Calu3 (cell line): ENCODE data around the gene MMP26. TPM values are rescaled to one million over a fixed set of nuclear protein-coding genes. Genes with fewer than 3 reads are reported as not detected.

Source experiments
- Bru-seq: library from RNA; stranded (reverse); fragments of 400-500 nt; gene quantifications from one replicate; lab custom pipeline; 2021; lab: Mats Ljungman, UMichigan
- BruChase-seq, 2 experiments: library from RNA; stranded (reverse); fragments of 400-500 nt; gene quantifications; one replicate each; lab custom pipeline; 2021; lab: Mats Ljungman, UMichigan
- BruUV-seq: library from RNA; stranded (reverse); fragments of 400-500 nt; replicated peaks from 2 replicates; lab custom pipeline; 2021; lab: Mats Ljungman, UMichigan
- CTCF ChIA-PET: fragments of 300-600 bp; sonication (Branson Sonifier 250); formaldehyde crosslinking; loops from one replicate; lab custom pipeline; 2022; ENCODE audit warnings: antibody characterized with exemption; lab: Charles Lee
- DNase-seq: peaks from one replicate; pipeline ENCODE4 v3.0.0; 2022
- H3K27ac Mint-ChIP-seq: one replicate; pipeline ENCODE4 v1.8.0; 2022; ENCODE audit warnings: mixed read lengths; ENCODE audit not compliant: unreplicated experiment
- H3K27me3 Mint-ChIP-seq: one replicate; pipeline ENCODE4 v1.8.0; 2022; ENCODE audit warnings: mixed read lengths; ENCODE audit not compliant: unreplicated experiment
- H3K36me3 Mint-ChIP-seq: one replicate; pipeline ENCODE4 v1.8.0; 2022; ENCODE audit warnings: mild to moderate bottlenecking, moderate library complexity, mixed read lengths; ENCODE audit not compliant: insufficient read depth, unreplicated experiment
- H3K4me1 Mint-ChIP-seq: one replicate; pipeline ENCODE4 v1.8.0; 2022; ENCODE audit warnings: mild to moderate bottlenecking, low read depth, mixed read lengths; ENCODE audit not compliant: unreplicated experiment
- H3K4me3 Mint-ChIP-seq: one replicate; pipeline ENCODE4 v1.8.0; 2022; ENCODE audit warnings: mild to moderate bottlenecking, low read depth, moderate library complexity, mixed read lengths; ENCODE audit not compliant: unreplicated experiment
- H3K9me3 Mint-ChIP-seq: one replicate; pipeline ENCODE4 v1.8.0; 2022; ENCODE audit warnings: low read depth, mixed read lengths; ENCODE audit not compliant: unreplicated experiment
- intact Hi-C: fragments of 100-400 bp; cut with micrococcal nuclease; formaldehyde crosslinking; loops from one replicate; pipeline ENCODE4 v1.10.0; 2022; ENCODE audit not compliant: unreplicated experiment
- long read RNA-seq: library from polyadenylated mRNA; stranded (forward); transcript quantifications from one replicate; pipeline ENCODE4 v2.0.0, GENCODE V29; 2022
- total RNA-seq: library from RNA; stranded (reverse); gene quantifications from 2 replicates; pipeline ENCODE4 v1.2.3, GENCODE V29; 2022
- TF ChIP-seq, protein P1 (sequence below): fragments of 200-600 bp; IDR thresholded peaks from one replicate; pipeline ENCODE4 v1.8.0; 2022; ENCODE audit warnings: antibody characterized with exemption; ENCODE audit not compliant: unreplicated experiment

MMP26 gene
- total RNA-seq (not detected in 2 replicates), Bru-seq, nascent RNA (percentile 1 among the genes with signal in this experiment), BruChase-seq, experiment 1, labeled RNA remaining after a 6-hour chase (not detected), BruChase-seq, experiment 2, labeled RNA remaining after a 2-hour chase (percentile 1 among the genes with signal in this experiment)
- long read RNA-seq, result 0 reads

DNA sequence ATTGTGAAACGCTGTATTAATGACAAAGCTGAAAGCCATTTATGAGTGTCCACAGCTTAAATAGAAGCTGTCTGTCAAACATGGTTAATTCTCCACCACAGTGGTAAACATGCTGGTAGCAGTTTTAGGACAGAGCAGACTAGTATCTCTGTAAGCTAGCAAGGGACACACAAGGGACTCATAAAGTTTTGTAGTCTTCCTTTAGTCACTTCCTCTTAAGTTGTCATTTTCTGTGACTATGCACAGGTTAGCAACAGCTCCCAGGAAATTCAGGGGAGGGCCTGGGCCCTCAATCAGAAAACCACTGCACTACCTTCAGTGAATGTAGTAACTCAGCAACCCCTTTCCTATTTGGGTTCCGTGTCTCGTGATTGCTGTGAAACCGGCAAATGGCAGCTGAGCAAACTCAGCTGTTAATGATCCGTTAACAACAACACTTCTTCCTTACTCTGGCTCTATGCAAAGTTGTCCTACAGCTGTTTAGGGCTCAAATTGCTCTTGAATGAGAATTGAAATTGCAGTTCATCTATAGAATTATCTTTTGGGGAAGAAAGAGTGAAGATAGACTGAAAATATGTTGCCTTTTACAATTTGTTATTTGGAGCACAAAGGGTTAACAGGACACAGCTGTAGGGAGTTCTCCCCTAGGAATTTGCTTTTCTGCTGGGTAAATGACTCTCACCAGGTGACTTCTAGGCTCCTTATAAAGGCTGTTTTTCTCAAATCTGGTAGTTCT is at the start of gene MMP26:
Gene MMP26, plus strand, starts transcription at position 731 of the 736 bp plus-strand sequence.
- CTCF ChIA-PET, result no interaction called here
- intact Hi-C loops, result no loop called here
- no peaks in the 10 kb centered on the region for H3K27me3 Mint-ChIP-seq

DNA sequence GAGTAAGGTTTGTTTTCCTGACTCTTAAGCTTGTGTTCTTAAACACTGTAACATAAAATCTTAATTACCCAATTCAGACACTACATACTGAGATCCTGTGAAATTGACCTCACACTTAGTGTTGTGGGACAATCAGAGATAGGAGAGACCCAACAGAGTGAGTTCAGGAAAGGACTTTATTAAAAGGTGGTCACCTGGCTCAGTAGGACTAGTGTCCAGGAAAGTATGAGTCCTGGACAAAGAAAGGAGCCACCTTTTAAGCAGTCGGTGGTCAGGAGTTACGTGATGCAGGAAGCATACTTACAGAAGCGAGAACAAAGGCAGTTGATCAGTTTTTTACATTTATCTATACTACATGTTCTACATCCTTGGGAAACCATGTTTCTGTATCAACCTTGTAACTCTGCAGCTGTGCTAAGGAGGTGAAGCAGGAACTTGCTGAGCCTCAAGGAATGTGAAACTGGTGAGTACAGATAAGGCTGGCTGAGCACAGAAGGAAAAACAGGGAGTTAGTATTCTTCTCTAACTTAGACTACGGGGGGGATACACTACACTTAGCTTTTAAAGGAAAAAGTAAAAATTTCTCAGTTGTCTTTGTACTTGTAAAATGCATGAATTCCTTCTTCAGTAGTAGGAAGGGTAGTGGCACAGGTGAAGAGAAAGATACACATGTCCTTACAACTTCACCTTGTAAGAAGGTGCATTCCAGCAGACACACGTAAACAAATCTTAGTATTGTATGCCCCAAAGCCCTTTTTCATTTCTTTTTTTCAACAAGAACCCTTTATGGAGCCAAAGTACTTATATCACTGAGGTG is 45.7 kb upstream of the MMP26 start:
- no TSS peak for BruUV-seq
- Mint-ChIP-seq H3K36me3 (no peaks in the 10 kb centered on the region), H3K4me3 (no peak overlapping the region), H3K9me3 (no peaks in the 10 kb centered on the region), H3K27ac (no peak overlapping the region), H3K27me3 (peaks cover 23% of the 10 kb centered on the region), H3K4me1 (no peaks in the 10 kb centered on the region)
- CTCF ChIA-PET, result no interaction called here
- no peak for DNase-seq
- intact Hi-C loops, result no loop called here
- TF ChIP-seq, protein P1, sequence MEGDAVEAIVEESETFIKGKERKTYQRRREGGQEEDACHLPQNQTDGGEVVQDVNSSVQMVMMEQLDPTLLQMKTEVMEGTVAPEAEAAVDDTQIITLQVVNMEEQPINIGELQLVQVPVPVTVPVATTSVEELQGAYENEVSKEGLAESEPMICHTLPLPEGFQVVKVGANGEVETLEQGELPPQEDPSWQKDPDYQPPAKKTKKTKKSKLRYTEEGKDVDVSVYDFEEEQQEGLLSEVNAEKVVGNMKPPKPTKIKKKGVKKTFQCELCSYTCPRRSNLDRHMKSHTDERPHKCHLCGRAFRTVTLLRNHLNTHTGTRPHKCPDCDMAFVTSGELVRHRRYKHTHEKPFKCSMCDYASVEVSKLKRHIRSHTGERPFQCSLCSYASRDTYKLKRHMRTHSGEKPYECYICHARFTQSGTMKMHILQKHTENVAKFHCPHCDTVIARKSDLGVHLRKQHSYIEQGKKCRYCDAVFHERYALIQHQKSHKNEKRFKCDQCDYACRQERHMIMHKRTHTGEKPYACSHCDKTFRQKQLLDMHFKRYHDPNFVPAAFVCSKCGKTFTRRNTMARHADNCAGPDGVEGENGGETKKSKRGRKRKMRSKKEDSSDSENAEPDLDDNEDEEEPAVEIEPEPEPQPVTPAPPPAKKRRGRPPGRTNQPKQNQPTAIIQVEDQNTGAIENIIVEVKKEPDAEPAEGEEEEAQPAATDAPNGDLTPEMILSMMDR, result no peak

More for the DNA sequence above, at the start of gene MMP26:
- Mint-ChIP-seq H3K27ac (no peak within 1 kb of the TSS), H3K4me1 (no peaks in the 10 kb centered on the region), H3K9me3 (no peaks in the 10 kb centered on the region), H3K36me3 (no peaks in the 10 kb centered on the region), H3K4me3 (no peak within 1 kb of the TSS)
- DNase-seq, result no peak
- TF ChIP-seq, protein P1, result no peak
- no TSS peak for BruUV-seq

DNA sequence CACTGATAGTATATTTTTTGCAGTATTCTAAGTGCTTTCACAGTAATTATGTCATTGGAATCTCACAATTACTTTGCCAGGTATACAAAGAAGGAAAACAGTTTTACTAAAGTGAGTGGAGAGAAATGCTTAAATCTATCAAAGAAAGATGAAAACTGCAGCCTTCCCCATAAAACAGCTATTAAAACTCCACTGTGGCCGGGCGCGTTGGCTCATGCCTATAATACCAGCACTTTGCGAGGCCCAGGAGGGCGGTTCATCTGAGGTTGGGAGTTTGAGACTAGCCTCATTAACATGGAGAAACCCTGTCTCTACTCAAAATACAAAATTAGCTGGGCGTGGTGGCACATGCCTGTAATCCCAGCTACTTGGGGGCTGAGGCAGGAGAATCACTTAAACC is 41.7 kb upstream of the MMP26 start:
- Mint-ChIP-seq H3K27ac (no peak overlapping the region), H3K4me3 (no peak overlapping the region), H3K9me3 (no peaks in the 10 kb centered on the region), H3K4me1 (no peaks in the 10 kb centered on the region), H3K36me3 (no peaks in the 10 kb centered on the region), H3K27me3 (peaks cover 37% of the 10 kb centered on the region)
- CTCF ChIA-PET, result no interaction called here
- TF ChIP-seq, protein P1, result no peak
- intact Hi-C loops, result no loop called here
- no peak for DNase-seq
- BruUV-seq, result no TSS peak

DNA sequence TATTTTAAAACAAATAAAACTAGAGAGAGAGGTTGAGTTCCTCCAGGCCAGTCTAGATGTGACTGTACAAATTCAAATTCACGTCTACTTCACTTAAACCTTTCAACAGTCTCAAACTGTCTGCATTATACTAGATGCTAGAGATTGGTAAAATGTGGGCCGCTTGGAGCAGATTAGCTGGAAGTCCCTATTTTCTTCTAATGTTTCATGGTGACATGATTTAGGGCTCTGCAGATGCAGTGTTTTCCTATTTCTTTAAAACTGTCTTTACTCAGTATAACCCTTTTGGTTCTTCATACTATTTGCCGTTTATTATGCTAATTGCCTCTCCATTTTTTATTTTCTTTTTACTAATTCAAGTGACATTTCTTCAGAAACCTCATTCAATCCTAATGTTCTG is 40.4 kb upstream of the MMP26 start:
- Mint-ChIP-seq H3K27me3 (peaks cover 37% of the 10 kb centered on the region), H3K4me1 (no peaks in the 10 kb centered on the region), H3K4me3 (no peak overlapping the region), H3K27ac (no peak overlapping the region), H3K9me3 (no peaks in the 10 kb centered on the region), H3K36me3 (no peaks in the 10 kb centered on the region)
- BruUV-seq, result no TSS peak
- intact Hi-C loops, result no loop called here
- DNase-seq, result no peak
- CTCF ChIA-PET, result no interaction called here
- TF ChIP-seq, protein P1, result no peak
